Common myeloid progenitor, CD34-positive (primary cell): Measurements from ENCODE around the gene SUCO.
"Not testable (repeated sequence)": the region's sequence is repeated elsewhere in the genome, so short reads cannot be mapped to it uniquely, and the experiment has no call there.

Experiments
- CTCF ChIA-PET: fragments of 350-600 bp; sonication (Branson Sonifier 250); formaldehyde crosslinking; loops from one replicate; lab custom pipeline; 2021; ENCODE audit warnings: antibody characterized with exemption; lab: Charles Lee
- POLR2A ChIA-PET: fragments of 350-600 bp; sonication (Branson Sonifier 250); formaldehyde crosslinking; loops from one replicate; lab custom pipeline; 2021; ENCODE audit warnings: antibody characterized with exemption; lab: Charles Lee
- DNase-seq, 3 donors: peaks; one replicate each; pipeline versions ENCODE4 v3.0.0 to v3.0.0-alpha.2; 2013
- H3K27ac ChIP-seq, 2 experiments: 1 replicate in 1 of 2; 2 replicates in 1 of 2; pipeline ENCODE4 v1.7.0; 2013; ENCODE audit warnings: inconsistent platforms in 2 of 2, low read length in 2 of 2, mild to moderate bottlenecking in 2 of 2, low read depth in 1 of 2, moderate library complexity in 1 of 2; ENCODE audit not compliant: severe bottlenecking in 2 of 2, insufficient read depth in 1 of 2, poor library complexity in 1 of 2
- H3K27me3 ChIP-seq, 5 experiments: replicated peaks in 2 of 5; 1 replicate in 3 of 5; 2 replicates in 2 of 5; pipeline versions ENCODE4 v1.6.1 to v1.7.0; 2013; ENCODE audit warnings: low read length in 4 of 5, mild to moderate bottlenecking in 2 of 5, moderate library complexity in 2 of 5, inconsistent platforms in 1 of 5; ENCODE audit not compliant: insufficient read depth in 5 of 5, control insufficient read depth in 4 of 5
- H3K36me3 ChIP-seq, 4 experiments: 1 replicate in 2 of 4; 2 replicates in 2 of 4; pipeline versions ENCODE4 v1.6.1 to v1.7.0; 2013; ENCODE audit warnings: low read length in 3 of 4, control low read depth in 1 of 4, mild to moderate bottlenecking in 1 of 4; ENCODE audit not compliant: control insufficient read depth in 4 of 4, insufficient read depth in 4 of 4
- H3K4me1 ChIP-seq, 4 experiments: 1 replicate in 3 of 4; 2 replicates in 1 of 4; pipeline versions ENCODE4 v1.6.1 to v1.7.1; 2013; ENCODE audit warnings: low read length in 3 of 4, mild to moderate bottlenecking in 3 of 4, control low read depth in 1 of 4, inconsistent platforms in 1 of 4, moderate library complexity in 1 of 4; ENCODE audit not compliant: control insufficient read depth in 4 of 4, insufficient read depth in 4 of 4; ENCODE audit errors: control extremely low read depth in 1 of 4
- H3K4me3 ChIP-seq, 7 experiments: 1 replicate in 4 of 7; 2 replicates in 3 of 7; pipeline versions ENCODE4 v1.5.1 to v1.7.0; 2013; ENCODE audit warnings: mild to moderate bottlenecking in 7 of 7, low read length in 6 of 7, moderate library complexity in 6 of 7, inconsistent platforms in 2 of 7, low read depth in 2 of 7, control low read depth in 1 of 7; ENCODE audit not compliant: insufficient read depth in 4 of 7, control insufficient read depth in 1 of 7; ENCODE audit errors: extremely low read depth in 1 of 7
- H3K9me3 ChIP-seq, 5 experiments: 1 replicate in 4 of 5; 2 replicates in 1 of 5; pipeline versions ENCODE4 v1.6.1 to v1.7.1; 2013; ENCODE audit warnings: low read length in 4 of 5, mild to moderate bottlenecking in 2 of 5, inconsistent platforms in 1 of 5, low read depth in 1 of 5, moderate library complexity in 1 of 5; ENCODE audit not compliant: control insufficient read depth in 4 of 5, insufficient read depth in 2 of 5; ENCODE audit errors: control extremely low read depth in 1 of 5
- WGBS: methylation state at CpG from one replicate; pipeline ENCODE4 v1.1.5; 2013; ENCODE audit not compliant: insufficient coverage; 5-methylcytosine and 5-hydroxymethylcytosine counted together

The SUCO gene

GRCh38 chr1:172609528-172609927 is 76.6 kb downstream of the SUCO start:
- Histone ChIP-seq H3K27ac (no peak overlapping the region), H3K4me1 (no peaks in the 10 kb centered on the region), H3K9me3 (no peaks in the 10 kb centered on the region), H3K36me3 (peaks cover 9 to 26% (median 13%) of the 10 kb centered on the region in 4 experiments), H3K27me3 (no peaks in the 10 kb centered on the region), H3K4me3 (no peak overlapping the region)
- peak; percentile 29 to 55 (median 54) for DNase-seq
- CTCF ChIA-PET = interaction anchor here (0.5 to 6.1 kb wide), 15 partner anchors 9 to 869 kb away, joined by 3 to 128 read pairs (median 5); no protein-coding TSS in a partner anchor
- no CpG with 5 or more reads among the region's 3 CpGs for WGBS
- POLR2A ChIA-PET = interaction anchor here (1.0 kb wide), 1 partner anchor 110 kb away, joined by 5 read pairs; no protein-coding TSS in a partner anchor

DNA sequence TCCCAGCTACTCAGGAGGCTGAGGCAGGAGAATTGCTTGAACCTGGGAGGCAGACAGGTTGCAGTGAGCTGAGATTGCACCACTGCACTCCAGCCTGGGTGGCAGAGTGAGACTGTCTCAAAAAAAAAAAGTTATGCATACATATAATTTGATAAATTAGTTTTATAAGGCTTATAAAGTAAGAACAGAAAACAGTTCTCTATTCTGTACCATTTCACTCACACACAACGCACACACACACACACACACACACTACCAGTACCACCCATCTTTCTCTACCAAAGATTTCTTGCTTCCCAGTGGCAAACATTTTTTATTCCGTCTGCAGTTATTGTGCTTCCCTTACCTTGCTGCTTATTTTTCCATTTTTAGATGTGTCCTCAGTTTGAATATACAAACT is 79.5 kb downstream of the SUCO start:
- POLR2A ChIA-PET = no interaction called here
- 85% methylated on average over 2 of the region's 2 CpGs for WGBS
- H3K9me3 ChIP-seq = peaks cover 0 to 13% (median 4%) of the 10 kb centered on the region in 5 experiments
- no peak overlapping the region for H3K4me3 ChIP-seq
- no peak for DNase-seq
- peaks cover 9 to 18% (median 11%) of the 10 kb centered on the region in 4 experiments for H3K36me3 ChIP-seq
- H3K4me1 ChIP-seq = peaks cover 0 to 3% (median 0%) of the 10 kb centered on the region in 4 experiments
- H3K27ac ChIP-seq = no peak overlapping the region
- CTCF ChIA-PET = no interaction called here
- H3K27me3 ChIP-seq = no peaks in the 10 kb centered on the region

DNA sequence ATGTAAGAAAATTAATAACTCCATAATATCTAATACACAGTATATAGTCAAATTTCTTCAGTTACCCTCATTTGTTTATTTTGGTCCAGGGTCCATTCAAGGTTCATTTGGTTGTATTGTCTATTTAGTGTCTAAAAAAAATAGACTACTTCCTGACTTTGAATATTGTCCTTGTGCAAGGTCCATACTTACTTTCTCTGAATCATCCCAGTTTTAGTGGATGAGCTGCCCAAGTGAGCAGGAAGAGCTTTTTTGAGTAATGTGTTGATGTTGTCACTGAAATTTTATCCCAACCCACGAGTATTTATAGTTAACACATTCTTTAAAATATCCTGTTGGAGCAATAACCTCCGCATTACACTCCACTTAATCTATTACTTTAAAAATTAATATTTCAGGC is 80.3 kb downstream of the SUCO start:
- POLR2A ChIA-PET = no interaction called here
- peaks cover 9 to 17% (median 11%) of the 10 kb centered on the region in 4 experiments for H3K36me3 ChIP-seq

GRCh38 chr1:172616195-172616594 is 83.2 kb downstream of the SUCO start:
- no peak for DNase-seq
- Histone ChIP-seq H3K4me1 (peaks cover 0 to 3% (median 0%) of the 10 kb centered on the region in 4 experiments), H3K27me3 (no peaks in the 10 kb centered on the region), H3K36me3 (peaks cover 0 to 5% (median under 1%) of the 10 kb centered on the region in 4 experiments), H3K27ac (no peak overlapping the region), H3K4me3 (no peak overlapping the region), H3K9me3 (peaks cover 0 to 28% (median 12%) of the 10 kb centered on the region in 5 experiments)
- CTCF ChIA-PET = interaction anchor here (1.5 to 1.8 kb wide), 3 partner anchors 13 to 103 kb away, joined by 3 to 6 read pairs (median 4); no protein-coding TSS in a partner anchor
- no CpG with 5 or more reads among the region's 1 CpG for WGBS
- POLR2A ChIA-PET = no interaction called here

More for the DNA sequence above, 80.3 kb downstream of the SUCO start:
- Histone ChIP-seq H3K27me3 (no peaks in the 10 kb centered on the region), H3K27ac (no peak overlapping the region), H3K4me3 (no peak overlapping the region), H3K9me3 (peaks cover 0 to 15% (median 4%) of the 10 kb centered on the region in 5 experiments), H3K4me1 (peaks cover 0 to 3% (median 0%) of the 10 kb centered on the region in 4 experiments)
- no peak for DNase-seq
- CTCF ChIA-PET = interaction anchor here (1.4 kb wide), 1 partner anchor 10 kb away, joined by 3 read pairs; no protein-coding TSS in a partner anchor
- no CpG with 5 or more reads among the region's 2 CpGs for WGBS

GRCh38 chr1:172616636-172617035 is 83.7 kb downstream of the SUCO start:
- POLR2A ChIA-PET = no interaction called here
- H3K36me3 ChIP-seq = peaks cover 0 to under 1% (median 0%) of the 10 kb centered on the region in 4 experiments

GRCh38 chr1:172620603-172621002 is 87.7 kb downstream of the SUCO start:
- H3K4me1 ChIP-seq, DNase-seq, H3K36me3 ChIP-seq, POLR2A ChIA-PET, H3K27me3 ChIP-seq, H3K27ac ChIP-seq, H3K4me3 ChIP-seq, CTCF ChIA-PET: not testable (repeated sequence)
- 99% methylated on average over 9 of the region's 9 CpGs for WGBS
- peaks cover 0 to 29% (median 12%) of the 10 kb centered on the region in 5 experiments for H3K9me3 ChIP-seq

More at GRCh38 chr1:172616636-172617035, 83.7 kb downstream of the SUCO start:
- WGBS = 94% methylated on average over 2 of the region's 3 CpGs
- CTCF ChIA-PET = interaction anchor here (1.7 to 1.8 kb wide), 2 partner anchors 101 to 103 kb away, joined by 4 to 6 read pairs; no protein-coding TSS in a partner anchor
- H3K4me3 ChIP-seq = no peak overlapping the region
- no peak for DNase-seq
- H3K27ac ChIP-seq = no peak overlapping the region
- H3K9me3 ChIP-seq = peaks cover 0 to 29% (median 12%) of the 10 kb centered on the region in 5 experiments
- H3K27me3 ChIP-seq = no peaks in the 10 kb centered on the region
- peaks cover 0 to 3% (median 0%) of the 10 kb centered on the region in 4 experiments for H3K4me1 ChIP-seq

DNA sequence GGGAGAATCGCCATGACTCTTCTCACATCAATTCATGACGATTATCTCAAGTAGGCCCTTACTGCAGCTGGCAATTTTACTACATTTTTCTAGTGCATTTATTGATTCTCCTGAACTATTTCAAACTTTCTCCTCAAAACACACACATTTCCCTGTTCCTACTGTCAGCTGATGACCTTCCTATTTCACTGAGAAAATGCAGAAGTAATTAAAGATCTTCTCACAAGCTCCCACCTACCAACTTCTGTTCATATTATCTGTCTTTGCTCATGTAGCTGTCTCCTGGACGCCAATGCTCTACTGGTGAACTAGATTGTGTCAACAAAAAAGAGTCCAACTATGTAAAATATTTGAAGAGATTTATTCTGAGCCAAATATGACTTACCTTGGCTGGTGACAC is 89.6 kb downstream of the SUCO start:
- Histone ChIP-seq H3K9me3 (peaks cover 0 to 16% (median 8%) of the 10 kb centered on the region in 5 experiments), H3K27me3 (no peaks in the 10 kb centered on the region), H3K27ac (no peak overlapping the region), H3K4me1 (peaks cover 0 to 6% (median 0%) of the 10 kb centered on the region in 4 experiments), H3K4me3 (no peak overlapping the region), H3K36me3 (no peaks in the 10 kb centered on the region)
- WGBS = 100% methylated on average over 2 of the region's 3 CpGs
- DNase-seq = no peak
- POLR2A ChIA-PET = no interaction called here
- CTCF ChIA-PET = interaction anchor here (0.8 to 0.9 kb wide), 2 partner anchors 12 to 19 kb away, joined by 3 to 4 read pairs; no protein-coding TSS in a partner anchor
